Right lung (tissue), 10 donors: ENCODE measurements around the gene TIMELESS. TPM values are rescaled to one million over a fixed set of nuclear protein-coding genes. Genes with fewer than 3 reads are reported as not detected.
"Not testable (repeated sequence)": the region's sequence is repeated elsewhere in the genome, so short reads cannot be mapped to it uniquely, and the experiment has no call there.

Source experiments
- DNase-seq, 2 donors: peaks; one replicate each; pipeline ENCODE4 v3.0.0-alpha.2; 2013
- long read RNA-seq, 8 donors: transcript quantifications; one replicate each; lab custom pipeline, GENCODE V29; 2026
- polyA plus RNA-seq, 5 donors: library from polyadenylated mRNA; unstranded; fragments of 120-200 nt; gene quantifications; one replicate each; pipeline versions ENCODE4 v1.2.1 to v1.2.3, GENCODE V29; 2013; ENCODE audit warnings: inconsistent platforms in 1 of 5, low replicate concordance in 1 of 5; ENCODE audit not compliant: insufficient read length in 5 of 5, insufficient read depth in 1 of 5

The TIMELESS gene
- polyA plus RNA-seq = 10 to 100 TPM; 26.5 to 35.6 (median 31.1) TPM
- long read RNA-seq, donor 1, partial matches to known transcripts = 14 of 14 reads
- long read RNA-seq, donor 1, other reads (novel, unspliced or antisense) = 0 of 14 reads
- long read RNA-seq, donor 2, full-length matches to known transcripts = 4 of 4 reads
- long read RNA-seq, donor 2, partial matches to known transcripts = 0 of 4 reads
- long read RNA-seq, donor 2, other reads (novel, unspliced or antisense) = 0 of 4 reads
- long read RNA-seq, donor 3, full-length matches to known transcripts = 1 of 1 reads
- long read RNA-seq, donor 3, partial matches to known transcripts = 0 of 1 reads
- long read RNA-seq, donor 3, other reads (novel, unspliced or antisense) = 0 of 1 reads
- long read RNA-seq, donor 4 = 0 reads
- long read RNA-seq, donor 5, full-length matches to known transcripts = 2 of 8 reads
- long read RNA-seq, donor 5, partial matches to known transcripts = 6 of 8 reads
- long read RNA-seq, donor 5, other reads (novel, unspliced or antisense) = 0 of 8 reads
- long read RNA-seq, donor 6, full-length matches to known transcripts = 1 of 1 reads
- long read RNA-seq, donor 6, partial matches to known transcripts = 0 of 1 reads
- long read RNA-seq, donor 6, other reads (novel, unspliced or antisense) = 0 of 1 reads
- long read RNA-seq, donor 7 = 0 reads
- long read RNA-seq, donor 8 = 0 reads

GRCh38 chr12:56448860-56449621, at the start of gene TIMELESS:
Gene TIMELESS (minus strand): TSS chr12:56449426. CDS start chr12:56434170, 15,256 bp downstream.
- peak; percentile 93 to 94 for DNase-seq

- DNase-seq = not testable (repeated sequence)
Observed at GRCh38 chr12:56498126-56498902, 49.1 kb upstream of the TIMELESS start.

- peak; percentile 19 to 20 for DNase-seq
Observed at GRCh38 chr12:56496704-56497103, 47.5 kb upstream of the TIMELESS start.

DNA sequence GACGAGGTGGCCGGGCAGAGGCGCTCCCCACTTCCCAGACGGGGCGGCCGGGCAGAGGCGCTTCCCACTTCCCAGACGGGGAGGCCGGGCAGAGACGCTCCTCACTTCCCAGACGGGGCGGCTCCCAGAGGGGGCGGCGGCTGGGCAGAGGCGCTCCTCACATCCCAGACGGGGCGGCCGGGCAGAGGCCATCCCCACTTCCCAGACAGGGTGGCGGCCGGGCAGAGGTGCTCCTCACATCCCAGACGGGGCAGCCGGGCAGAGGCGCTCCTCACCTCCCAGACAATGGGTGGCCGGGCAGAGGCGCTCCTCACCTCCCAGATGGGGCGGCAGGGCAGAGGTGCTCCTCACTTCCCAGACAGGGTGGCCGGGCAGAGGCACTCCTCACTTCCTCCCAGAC, 45.3 kb upstream of the TIMELESS start:
- DNase-seq = not testable (repeated sequence)

GRCh38 chr12:56494106-56494415, 44.8 kb upstream of the TIMELESS start:
- not testable (repeated sequence) for DNase-seq

DNA sequence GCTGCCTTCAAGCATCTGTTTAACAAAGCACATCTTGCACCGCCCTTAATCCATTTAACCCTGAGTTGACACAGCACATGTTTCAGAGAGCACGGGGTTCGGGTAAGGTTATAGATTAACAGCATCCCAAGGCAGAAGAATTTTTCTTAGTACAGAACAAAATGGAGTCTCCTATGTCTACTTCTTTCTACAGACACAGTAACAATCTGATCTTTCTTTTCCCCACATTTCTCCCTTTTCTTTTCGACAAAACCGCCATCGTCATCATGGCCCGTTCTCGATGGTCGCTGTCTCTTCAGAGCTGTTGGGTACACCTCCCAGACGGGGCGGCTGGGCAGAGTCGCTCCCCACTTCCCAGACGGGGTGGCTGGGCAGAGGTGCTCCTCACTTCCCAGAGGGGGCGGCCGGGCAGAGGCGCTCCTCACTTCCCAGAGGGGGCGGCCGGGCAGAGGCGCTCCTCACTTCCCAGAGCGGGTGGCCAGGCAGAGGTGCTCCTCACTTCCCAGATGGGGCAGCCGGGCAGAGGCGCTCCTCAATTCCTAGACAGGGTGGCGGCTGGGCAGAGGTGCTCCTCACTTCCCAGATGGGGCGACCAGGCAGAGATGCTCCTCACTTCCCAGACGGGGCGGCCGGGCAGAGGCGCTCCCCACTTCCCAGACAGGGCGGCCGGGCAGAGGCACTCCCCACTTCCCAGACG, 44.3 kb upstream of the TIMELESS start:
- not testable (repeated sequence) for DNase-seq

DNA sequence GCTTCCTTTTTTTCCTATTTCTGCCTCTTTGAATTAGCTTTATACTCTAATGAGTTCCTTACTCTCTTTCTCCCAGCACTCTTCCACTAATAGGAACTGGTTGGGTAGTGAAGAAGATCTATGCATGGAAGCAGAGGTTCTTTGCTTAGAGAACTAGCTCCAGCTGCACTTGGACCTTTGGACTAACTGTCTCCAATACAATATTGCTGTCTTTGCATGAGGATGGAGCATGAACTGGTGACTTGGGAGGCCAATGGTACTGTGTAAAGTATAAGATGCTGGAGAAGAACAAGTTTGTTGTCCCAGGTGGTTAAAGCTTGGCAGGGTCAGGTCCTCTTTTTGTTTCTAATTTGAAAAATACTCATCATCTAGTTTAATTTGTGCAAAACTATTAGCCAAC, 41.1 kb upstream of the TIMELESS start:
- DNase-seq = no peak

- peak; percentile 53 to 64 for DNase-seq
Observed at GRCh38 chr12:56488041-56488955, 39.1 kb upstream of the TIMELESS start, which contains the start of gene GLS2. Gene GLS2 (minus strand): TSS chr12:56488161. CDS start chr12:56488118, 43 bp downstream.

GRCh38 chr12:56487448-56488040, 38.3 kb upstream of the TIMELESS start:
- peak; percentile 10 to 18 for DNase-seq

DNA sequence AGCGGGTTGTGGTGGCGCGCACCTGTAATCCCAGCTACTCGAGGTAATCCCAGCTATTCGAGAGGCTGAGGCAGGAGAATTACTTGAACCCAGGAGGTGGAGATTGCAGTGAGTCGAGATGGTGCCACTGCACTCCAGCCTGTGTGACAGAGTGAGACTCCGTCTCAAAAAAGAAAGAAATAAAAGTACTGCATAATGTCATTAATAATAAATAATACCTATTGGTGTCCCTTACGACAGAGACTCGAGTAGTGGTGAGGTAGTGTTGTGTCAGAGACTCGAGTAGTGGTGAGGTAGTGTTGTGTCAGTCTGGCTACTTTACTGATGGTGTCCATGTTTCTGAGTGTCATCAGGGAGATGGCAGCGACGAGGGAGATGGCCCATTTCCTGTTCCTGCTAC, 37.5 kb upstream of the TIMELESS start:
- no peak for DNase-seq

- no peak for DNase-seq
Observed at GRCh38 chr12:56484566-56484965, 35.3 kb upstream of the TIMELESS start.

DNA sequence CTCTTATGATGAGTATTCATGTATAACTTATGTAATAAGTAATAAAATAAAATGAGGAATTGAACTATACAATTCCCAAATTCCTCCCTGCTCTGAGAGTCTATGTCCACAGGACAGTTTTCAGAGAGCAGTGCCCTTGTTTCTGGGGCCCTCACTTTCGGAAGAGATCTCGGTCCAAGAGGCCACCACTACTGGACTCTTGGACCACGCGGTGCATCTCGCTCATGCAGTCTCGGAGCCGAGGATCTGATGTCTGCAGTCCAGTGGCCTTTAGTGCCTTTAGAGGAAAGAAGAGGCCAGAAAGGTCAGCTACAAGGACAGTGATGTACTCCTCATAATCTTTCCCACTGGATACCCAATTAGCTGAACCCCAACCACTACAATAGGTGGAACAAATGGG, 30.4 kb upstream of the TIMELESS start:
- DNase-seq = no peak

DNA sequence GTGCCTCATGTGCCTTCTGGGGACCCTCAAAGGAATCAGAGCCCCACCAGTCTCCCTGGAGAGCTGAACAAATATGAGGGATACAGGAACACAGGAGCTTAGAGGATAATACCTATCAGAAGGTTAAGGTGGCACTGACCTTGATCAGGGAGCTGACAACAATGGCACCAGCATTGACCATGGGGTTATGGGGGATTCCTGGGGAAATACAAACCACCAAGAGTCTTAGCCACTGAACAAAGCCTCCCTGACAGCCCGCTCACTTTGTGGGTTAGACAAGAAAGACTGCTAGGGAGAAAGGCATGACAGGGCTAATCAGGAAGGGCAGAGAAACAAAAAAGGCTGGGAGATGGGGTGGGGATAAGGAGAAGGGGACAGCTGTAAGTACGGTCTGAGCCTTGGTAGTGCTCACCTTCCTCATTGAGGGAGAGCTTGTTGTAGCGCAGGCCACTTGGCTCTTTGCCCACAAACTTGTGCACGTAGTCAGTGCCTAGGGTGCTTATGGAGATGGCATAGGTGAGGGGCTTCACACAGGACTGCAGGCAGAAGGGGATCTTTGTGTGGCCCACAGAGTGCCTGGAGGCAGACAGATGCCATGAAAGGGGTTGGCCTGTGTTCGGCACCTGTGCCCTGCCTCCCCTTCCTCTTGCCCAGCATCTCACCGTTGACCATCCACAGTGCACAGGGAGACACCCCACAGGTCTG, 28.4 kb upstream of the TIMELESS start:
- DNase-seq = no peak

GRCh38 chr12:56476972-56477432, 27.8 kb upstream of the TIMELESS start:
- DNase-seq = no peak

DNA sequence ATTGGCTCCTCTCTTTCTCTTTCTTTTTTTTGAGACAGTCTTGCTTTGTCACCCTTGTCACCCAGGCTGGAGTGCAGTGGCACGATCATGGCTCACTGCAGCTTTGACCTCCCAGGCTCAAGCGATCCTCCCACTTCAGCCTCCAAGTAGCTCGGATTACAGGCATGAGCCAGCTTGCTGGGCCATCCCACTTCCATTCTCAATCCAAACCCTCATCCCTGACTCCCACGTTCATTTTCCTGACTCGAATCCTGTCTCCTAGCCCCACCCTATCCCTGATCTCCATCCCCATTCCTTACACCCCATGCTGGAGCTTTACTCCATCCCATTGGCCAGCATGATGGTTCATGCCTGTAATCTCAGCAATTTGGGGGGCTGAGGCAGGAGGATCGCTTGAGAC, 26.9 kb upstream of the TIMELESS start:
- no peak for DNase-seq

- no peak for DNase-seq
Observed at GRCh38 chr12:56474389-56474788, 25.2 kb upstream of the TIMELESS start.

DNA sequence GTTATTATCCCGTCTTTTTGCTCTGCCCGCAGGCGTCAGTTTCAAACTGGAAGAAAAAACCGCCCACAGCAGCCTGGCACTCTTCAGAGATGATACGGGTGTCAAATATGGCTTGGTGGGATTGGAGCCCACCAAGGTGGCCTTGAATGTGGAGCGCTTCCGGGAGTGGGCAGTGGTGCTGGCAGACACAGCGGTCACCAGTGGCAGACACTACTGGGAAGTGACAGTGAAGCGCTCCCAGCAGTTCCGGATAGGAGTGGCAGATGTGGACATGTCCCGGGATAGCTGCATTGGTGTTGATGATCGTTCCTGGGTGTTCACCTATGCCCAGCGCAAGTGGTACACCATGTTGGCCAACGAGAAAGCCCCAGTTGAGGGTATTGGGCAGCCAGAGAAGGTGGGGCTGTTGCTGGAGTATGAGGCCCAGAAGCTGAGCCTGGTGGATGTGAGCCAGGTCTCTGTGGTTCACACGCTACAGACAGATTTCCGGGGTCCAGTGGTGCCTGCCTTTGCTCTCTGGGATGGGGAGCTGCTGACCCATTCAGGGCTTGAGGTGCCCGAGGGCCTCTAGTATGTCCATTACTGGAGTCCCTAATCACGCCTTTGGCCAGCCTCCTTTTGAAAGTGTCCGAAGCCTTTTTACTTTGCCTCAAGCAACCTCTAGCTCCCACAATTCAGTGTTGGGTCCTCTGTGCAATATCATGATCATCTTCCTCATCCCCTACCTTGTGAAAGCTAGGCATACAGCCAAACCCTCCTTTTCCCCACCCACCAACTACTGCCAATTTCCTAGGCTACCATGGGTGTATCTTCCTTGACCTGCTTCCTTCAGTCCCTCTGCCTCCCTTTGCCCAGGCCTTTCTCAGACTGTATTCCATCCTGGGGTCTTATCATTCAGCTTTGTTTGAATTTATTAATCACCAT, 20.0 kb upstream of the TIMELESS start:
- DNase-seq = no peak
